Measurements from ENCODE around the gene GPR107. TPM values are rescaled to one million over a fixed set of nuclear protein-coding genes. Genes with fewer than 3 reads are reported as not detected.

GPR107 gene
- total RNA-seq, 1 experiment from 2014 or later, result 33.2 TPM

DNA sequence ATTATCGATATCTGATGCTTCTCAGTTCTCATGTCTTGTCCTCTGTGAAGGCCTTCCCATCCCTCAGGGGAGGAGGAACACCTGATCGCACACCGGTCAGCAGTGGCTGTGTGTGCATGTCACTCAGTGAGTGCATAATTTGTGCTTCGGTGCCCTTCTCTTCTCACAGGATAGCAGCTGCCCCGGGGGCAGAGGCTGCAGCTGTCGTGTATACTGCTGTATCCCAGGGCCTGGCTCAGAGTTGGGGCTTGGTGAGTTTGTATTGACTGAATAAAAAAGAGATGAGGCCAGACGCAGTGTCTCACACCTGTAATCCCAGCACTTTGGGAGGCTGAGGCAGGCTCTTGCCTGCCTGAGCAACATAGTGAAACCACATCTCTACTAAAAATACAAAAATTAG lies 68.8 kb downstream of the GPR107 start (continued):
- no peak for TF ChIP-seq GABPB1 (CRISPR knock-in tag; IDR thresholded peaks at IDR 0.05)
- no peak for TF ChIP-seq JAZF1 (CRISPR knock-in tag; IDR thresholded peaks at IDR 0.05)
- no peak for TF ChIP-seq CBFB (CRISPR knock-in tag; IDR thresholded peaks at IDR 0.05; ENCODE audit: low read depth)
- TF ChIP-seq TCF7 (CRISPR knock-in tag; IDR thresholded peaks at IDR 0.05; ENCODE audit: low read depth), result no peak
- TF ChIP-seq, protein P1, sequence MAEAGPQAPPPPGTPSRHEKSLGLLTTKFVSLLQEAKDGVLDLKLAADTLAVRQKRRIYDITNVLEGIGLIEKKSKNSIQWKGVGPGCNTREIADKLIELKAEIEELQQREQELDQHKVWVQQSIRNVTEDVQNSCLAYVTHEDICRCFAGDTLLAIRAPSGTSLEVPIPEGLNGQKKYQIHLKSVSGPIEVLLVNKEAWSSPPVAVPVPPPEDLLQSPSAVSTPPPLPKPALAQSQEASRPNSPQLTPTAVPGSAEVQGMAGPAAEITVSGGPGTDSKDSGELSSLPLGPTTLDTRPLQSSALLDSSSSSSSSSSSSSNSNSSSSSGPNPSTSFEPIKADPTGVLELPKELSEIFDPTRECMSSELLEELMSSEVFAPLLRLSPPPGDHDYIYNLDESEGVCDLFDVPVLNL (CRISPR knock-in tag; IDR thresholded peaks at IDR 0.05; ENCODE audit: borderline replicate concordance, low read depth), result no peak
- TF ChIP-seq, protein P2, sequence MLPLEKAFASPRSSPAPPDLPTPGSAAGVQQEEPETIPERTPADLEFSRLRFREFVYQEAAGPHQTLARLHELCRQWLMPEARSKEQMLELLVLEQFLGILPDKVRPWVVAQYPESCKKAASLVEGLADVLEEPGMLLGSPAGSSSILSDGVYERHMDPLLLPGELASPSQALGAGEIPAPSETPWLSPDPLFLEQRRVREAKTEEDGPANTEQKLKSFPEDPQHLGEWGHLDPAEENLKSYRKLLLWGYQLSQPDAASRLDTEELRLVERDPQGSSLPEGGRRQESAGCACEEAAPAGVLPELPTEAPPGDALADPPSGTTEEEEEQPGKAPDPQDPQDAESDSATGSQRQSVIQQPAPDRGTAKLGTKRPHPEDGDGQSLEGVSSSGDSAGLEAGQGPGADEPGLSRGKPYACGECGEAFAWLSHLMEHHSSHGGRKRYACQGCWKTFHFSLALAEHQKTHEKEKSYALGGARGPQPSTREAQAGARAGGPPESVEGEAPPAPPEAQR (CRISPR knock-in tag; IDR thresholded peaks at IDR 0.05), result no peak
- TF ChIP-seq FOXP1 (CRISPR knock-in tag; IDR thresholded peaks at IDR 0.05; ENCODE audit: borderline replicate concordance), result no peak
- TF ChIP-seq, protein P3, sequence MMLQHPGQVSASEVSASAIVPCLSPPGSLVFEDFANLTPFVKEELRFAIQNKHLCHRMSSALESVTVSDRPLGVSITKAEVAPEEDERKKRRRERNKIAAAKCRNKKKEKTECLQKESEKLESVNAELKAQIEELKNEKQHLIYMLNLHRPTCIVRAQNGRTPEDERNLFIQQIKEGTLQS (CRISPR knock-in tag; conservative IDR thresholded peaks at IDR 0.05), result no peak
- TF ChIP-seq ZBTB21 (CRISPR knock-in tag; IDR thresholded peaks at IDR 0.05; ENCODE audit: borderline replicate concordance), result no peak

GRCh38 chr9:130124085-130124860 lies 70.6 kb downstream of the GPR107 start:
- Mint-ChIP-seq H3K27me3 (ENCODE audit: low read depth) (no peaks in the 10 kb centered on the region), H3K4me1 (peaks cover 19% of the 10 kb centered on the region), H3K36me3 (peaks cover 27% of the 10 kb centered on the region), H3K27ac (0 out of 2 replicates have a peak overlapping the region, but pooled peaks have one; percentile 27), H3K9me3 (no peaks in the 10 kb centered on the region), H3K4me3 (no peak overlapping the region)
- ATAC-seq (no peak), DNase-seq (ENCODE audit: low spot score) (no peak)
- ChIA-PET POLR2A (interaction anchor here (0.6 kb wide), 2 partner anchors 27 to 708 kb away, joined by 3 read pairs; no protein-coding TSS in a partner anchor), CTCF (interaction anchor here (0.7 to 1.3 kb wide), 4 partner anchors 17 to 742 kb away, joined by 3 to 4 read pairs (median 3); no protein-coding TSS in a partner anchor)
- TF ChIP-seq SMAD3 (CRISPR knock-in tag; IDR thresholded peaks at IDR 0.05; ENCODE audit: borderline replicate concordance) (no peak), JAZF1 (CRISPR knock-in tag; IDR thresholded peaks at IDR 0.05) (no peak)

DNA sequence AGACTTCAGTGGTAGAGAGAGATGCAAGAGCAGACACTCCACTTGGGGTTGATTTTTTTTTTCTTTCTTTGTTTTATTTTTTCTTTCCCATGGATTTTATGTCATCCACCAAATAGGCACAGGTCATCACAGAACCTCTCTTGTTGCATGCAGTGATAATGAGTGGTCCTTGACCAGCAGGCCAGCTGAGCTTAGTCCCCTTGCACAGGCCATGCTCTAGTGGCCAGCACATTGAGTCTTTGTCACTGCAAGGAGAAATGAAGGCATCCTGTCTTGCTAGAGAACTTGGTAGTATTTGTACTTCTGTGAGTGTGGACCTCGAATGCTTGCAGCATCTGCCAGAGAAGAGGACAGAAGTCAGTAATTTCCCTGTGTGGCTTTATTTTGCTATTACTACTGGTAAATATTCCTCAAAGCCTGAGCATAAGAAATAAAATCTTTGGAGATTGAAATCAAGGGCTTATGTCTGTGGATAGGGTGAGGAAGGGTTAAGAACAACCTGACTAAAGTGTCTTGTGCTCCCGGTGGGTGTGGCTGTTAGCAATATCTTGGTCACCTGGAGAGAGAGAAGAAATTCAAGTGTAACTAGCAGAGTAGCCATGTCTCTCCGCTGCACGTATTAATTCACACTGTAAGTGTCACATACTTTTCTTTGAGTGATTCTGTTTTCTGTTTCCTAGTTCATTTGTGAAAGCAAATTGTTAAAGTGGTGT lies 73.2 kb downstream of the GPR107 start:
- no peaks in the 10 kb centered on the region for H3K9me3 Mint-ChIP-seq
- ChIA-PET CTCF (no interaction called here), POLR2A (no interaction called here)
- peaks cover 37% of the 10 kb centered on the region for H3K36me3 Mint-ChIP-seq
- no peak overlapping the region for H3K4me3 Mint-ChIP-seq
- H3K27ac Mint-ChIP-seq, result peak overlapping the region; percentile 64; the same call in 1 of the 2 replicates
- no peaks in the 10 kb centered on the region for H3K27me3 Mint-ChIP-seq (ENCODE audit: low read depth)
- no peak for DNase-seq (ENCODE audit: low spot score)
- TF ChIP-seq FOXK1 (CRISPR knock-in tag; IDR thresholded peaks at IDR 0.05) (no peak), RELA (CRISPR knock-in tag; IDR thresholded peaks at IDR 0.05; ENCODE audit: borderline replicate concordance) (no peak), ATF6 (CRISPR knock-in tag; IDR thresholded peaks at IDR 0.05) (no peak), ZNF512 (CRISPR knock-in tag; IDR thresholded peaks at IDR 0.05; ENCODE audit: borderline replicate concordance) (no peak), GRHL2 (CRISPR knock-in tag; IDR thresholded peaks at IDR 0.05; ENCODE audit: insufficient replicate concordance, severe bottlenecking) (no peak), FOXJ3 (CRISPR knock-in tag; IDR thresholded peaks at IDR 0.05; ENCODE audit: borderline replicate concordance) (no peak)
- peaks cover 6% of the 10 kb centered on the region; the same call in 1 of the 2 replicates for H3K4me1 Mint-ChIP-seq
- no peak for ATAC-seq

All from WTC11 (cell line).